ENCODE measurements around the gene PPP2R3C. TPM values are rescaled to one million over a fixed set of nuclear protein-coding genes. Genes with fewer than 3 reads are reported as not detected.

Gene PPP2R3C
- total and polyA plus RNA-seq, 2 of the 13 experiments (the other 11 are each of a cell fraction or from before 2014, with no cell fraction given), result 63.4 to 102 TPM

GRCh38 chr14:35121887-35122695, at the start of gene PPP2R3C, which contains the start of gene PRORP (continued):
- TF ChIP-seq ZNF777 (CRISPR knock-in tag; IDR thresholded peaks at IDR 0.05) (peak; percentile 91), ZNF468 (CRISPR knock-in tag; IDR thresholded peaks at IDR 0.05) (peak; percentile 92), ZBTB20 (CRISPR knock-in tag; IDR thresholded peaks at IDR 0.05; ENCODE audit: borderline replicate concordance, low read depth) (0 out of 2 replicates have a peak, but pooled peaks have one; percentile 92), ZNF12 (CRISPR knock-in tag; IDR thresholded peaks at IDR 0.05) (peak; percentile 76; the same call in 1 of the 2 replicates), SAFB2 (CRISPR knock-in tag; IDR thresholded peaks at IDR 0.05; ENCODE audit: borderline replicate concordance, low read depth) (peak; percentile 92), ZNF782 (CRISPR knock-in tag; IDR thresholded peaks at IDR 0.05; ENCODE audit: borderline replicate concordance) (peak; percentile 96), ZNF431 (CRISPR knock-in tag; IDR thresholded peaks at IDR 0.05; ENCODE audit: borderline replicate concordance, low read depth) (peak; percentile 85), MZF1 (CRISPR knock-in tag; IDR thresholded peaks at IDR 0.05; ENCODE audit: borderline replicate concordance) (0 out of 2 replicates have a peak, but pooled peaks have one; percentile 89), PHF5A (CRISPR knock-in tag; IDR thresholded peaks at IDR 0.05; ENCODE audit: low read depth, unreplicated experiment) (peak; percentile 40), NCOA5 (CRISPR knock-in tag; IDR thresholded peaks at IDR 0.05) (peak; percentile 89; the same call in 1 of the 2 replicates), CTCF (CRISPR knock-in tag; IDR thresholded peaks at IDR 0.05) (peak; percentile 37), ZNF75D (CRISPR knock-in tag; IDR thresholded peaks at IDR 0.05; ENCODE audit: borderline replicate concordance) (no peak), PBX3 (CRISPR knock-in tag; IDR thresholded peaks at IDR 0.05; ENCODE audit: borderline replicate concordance) (peak; percentile 95; the same call in 1 of the 2 replicates), TFE3 (CRISPR knock-in tag; IDR thresholded peaks at IDR 0.05) (peak; percentile 95), ZNF446 (CRISPR knock-in tag; IDR thresholded peaks at IDR 0.05) (no peak; the same call in 1 of the 2 replicates), PLRG1 (conservative IDR thresholded peaks at IDR 0.05) (no peak), TRAFD1 (CRISPR knock-in tag; IDR thresholded peaks at IDR 0.05; ENCODE audit: borderline replicate concordance) (peak; percentile 97), NFRKB (IDR thresholded peaks at IDR 0.05) (peak; percentile 83), GTF3A (CRISPR knock-in tag; conservative IDR thresholded peaks at IDR 0.05) (peak; percentile 99), CSRNP1 (CRISPR knock-in tag; IDR thresholded peaks at IDR 0.05) (no peak)
